Glomerular endothelial cell (primary cell): Measurements from ENCODE around the gene ACOX2. TPM values are rescaled to one million over a fixed set of nuclear protein-coding genes. Genes with fewer than 3 reads are reported as not detected.

ENCODE experiments used
- DNase-seq: peaks from one replicate; pipeline ENCODE4 v3.0.0-alpha.2; 2011; ENCODE audit warnings: low read depth, low spot score; ENCODE audit errors: extremely low read depth
- total RNA-seq: library from RNA; depleted of rRNA; stranded (reverse); fragments of >200 nt; gene quantifications from 2 replicates; pipeline ENCODE4 v1.2.3, GENCODE V29; 2015

Gene ACOX2
- total RNA-seq, 1 donor from 2014 or later, result 4.7 TPM

- DNase-seq, result no peak
These were observed 30.2 kb upstream of the ACOX2 start for GRCh38 chr3:58567251-58567515.

- no peak for DNase-seq
These were observed 29.6 kb upstream of the ACOX2 start for GRCh38 chr3:58566398-58567250.

GRCh38 chr3:58565621-58566397, 28.8 kb upstream of the ACOX2 start:
- DNase-seq, result no peak

- DNase-seq, result no peak
These were observed 27.6 kb upstream of the ACOX2 start for GRCh38 chr3:58564456-58565160.

GRCh38 chr3:58564054-58564453, 27.1 kb upstream of the ACOX2 start:
- no peak for DNase-seq

- DNase-seq, result no peak
These were observed 26.5 kb upstream of the ACOX2 start for GRCh38 chr3:58563386-58564035.

- DNase-seq, result no peak
These were observed 25.5 kb upstream of the ACOX2 start for GRCh38 chr3:58562498-58562897.

GRCh38 chr3:58560771-58561311, 23.9 kb upstream of the ACOX2 start:
- DNase-seq, result peak; percentile 91

- no peak for DNase-seq
These were observed 22.6 kb upstream of the ACOX2 start for GRCh38 chr3:58559586-58559985.

GRCh38 chr3:58557491-58557890, 20.5 kb upstream of the ACOX2 start:
- no peak for DNase-seq

- no peak for DNase-seq
These were observed 19.8 kb upstream of the ACOX2 start for GRCh38 chr3:58556761-58557221.

GRCh38 chr3:58556001-58556400, 19.0 kb upstream of the ACOX2 start:
- DNase-seq, result no peak

GRCh38 chr3:58555203-58555602, 18.2 kb upstream of the ACOX2 start:
- DNase-seq, result no peak

- DNase-seq, result no peak
These were observed 16.0 kb upstream of the ACOX2 start for GRCh38 chr3:58553003-58553402.

- DNase-seq, result no peak
These were observed 14.7 kb upstream of the ACOX2 start for GRCh38 chr3:58551636-58552180.

- DNase-seq, result no peak
These were observed 7.6 kb upstream of the ACOX2 start for GRCh38 chr3:58544541-58544940.

GRCh38 chr3:58540176-58540858, 3.3 kb upstream of the ACOX2 start:
- no peak for DNase-seq

GRCh38 chr3:58539626-58540025, 2.6 kb upstream of the ACOX2 start:
- no peak for DNase-seq

- no peak for DNase-seq
These were observed 667 bp upstream of the ACOX2 start for GRCh38 chr3:58537412-58538301.
